Endothelial cell of hepatic sinusoid (primary cell): ENCODE results near the gene NHERF2.

ENCODE experiments used
- in situ Hi-C: cut with HindIII; loops from 2 replicates; pipeline ENCODE4 v1.10.0; 2017; ENCODE audit warnings: low sequenced_read_pairs

The NHERF2 gene

DNA sequence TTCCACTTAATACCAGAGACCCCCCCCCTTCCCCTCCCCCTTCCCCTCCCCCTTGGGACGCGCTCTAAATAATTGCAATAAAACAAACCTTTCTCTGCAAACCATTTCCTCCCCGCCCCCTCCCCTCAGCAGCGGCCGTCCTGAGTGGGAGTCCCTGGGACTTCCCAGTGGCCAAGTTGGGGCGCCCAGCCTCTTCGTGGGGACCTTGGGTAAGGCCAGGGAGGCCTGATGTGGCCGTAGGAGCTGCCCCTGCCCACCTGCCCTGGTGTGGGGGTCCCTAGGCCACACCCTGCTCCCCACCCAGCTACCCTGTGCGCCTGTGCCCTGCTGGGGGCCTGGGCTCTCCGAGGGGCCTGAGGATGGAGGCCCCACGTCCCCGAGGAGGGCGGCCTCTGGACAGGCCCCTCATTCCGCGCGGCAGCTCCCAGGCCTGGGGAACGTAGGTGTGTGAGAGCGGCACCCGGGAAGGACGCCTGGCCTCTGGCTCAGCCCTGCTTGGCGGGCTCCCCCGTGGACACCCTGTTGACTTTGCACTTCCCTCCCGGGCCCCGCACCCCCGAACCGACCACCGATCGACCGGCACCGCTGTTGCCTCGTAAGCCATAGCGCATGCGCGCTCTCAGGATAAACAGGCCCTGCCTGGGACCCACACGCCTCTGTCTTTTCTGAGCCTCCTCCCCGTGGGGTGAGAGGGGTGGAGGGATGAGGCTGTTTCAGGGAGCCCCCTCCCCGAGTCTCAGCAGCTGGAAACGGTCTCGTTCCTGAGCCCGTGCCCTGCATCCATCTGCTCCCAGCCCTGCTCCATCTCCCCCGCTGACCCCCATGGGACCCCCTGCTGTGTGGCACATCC lies 11.9 kb downstream of the NHERF2 start:
- in situ Hi-C loops: loop anchor here (5.0 to 10.0 kb wide), 4 partner anchors 39 to 466 kb away; partner anchors contain the start of gene RNF151

- in situ Hi-C loops: loop anchor here (5.0 to 10.0 kb wide), 4 partner anchors 38 to 465 kb away; partner anchors contain the start of gene RNF151
Measured at GRCh38 chr16:2039274-2040031, 12.8 kb downstream of the NHERF2 start.

DNA sequence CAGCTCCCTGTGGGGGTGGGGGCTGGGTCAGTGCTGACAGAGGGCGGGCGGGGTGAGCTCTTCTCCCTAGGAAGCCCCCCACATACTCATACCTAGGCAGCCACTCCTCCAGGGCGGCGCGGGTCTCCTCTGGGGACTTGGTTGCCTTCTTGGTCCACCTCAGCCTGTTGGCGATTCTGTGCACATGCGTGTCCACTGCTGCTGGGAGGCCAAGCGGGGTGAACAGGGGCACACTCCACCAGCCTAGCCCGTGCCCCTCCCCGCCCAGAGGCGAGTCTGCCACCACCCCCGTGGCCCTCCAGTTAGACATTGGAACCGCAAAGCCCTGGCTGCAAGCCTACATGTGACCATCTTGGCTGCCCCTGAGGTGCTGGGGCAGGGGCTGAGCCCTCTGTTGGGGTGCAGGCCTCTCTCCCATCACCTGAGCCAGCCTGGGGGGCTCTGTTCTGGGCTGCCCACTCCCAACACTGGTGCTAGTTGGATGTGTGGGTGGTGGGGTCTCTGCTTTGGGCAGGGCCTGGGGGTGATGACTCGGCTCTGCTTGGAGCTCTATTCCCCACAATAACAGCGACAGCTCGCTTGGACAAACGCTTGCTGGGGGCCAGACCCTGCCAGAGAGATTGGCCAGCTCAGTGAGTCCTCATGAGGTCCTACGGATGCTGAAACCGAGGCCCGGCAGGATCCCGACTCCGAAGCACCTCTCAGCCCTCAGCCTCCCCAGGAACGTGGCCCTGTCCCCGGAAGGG lies 13.5 kb downstream of the NHERF2 start:
- in situ Hi-C loops: no loop called here

- in situ Hi-C loops: no loop called here
Measured at GRCh38 chr16:2040787-2041522, 14.3 kb downstream of the NHERF2 start.

DNA sequence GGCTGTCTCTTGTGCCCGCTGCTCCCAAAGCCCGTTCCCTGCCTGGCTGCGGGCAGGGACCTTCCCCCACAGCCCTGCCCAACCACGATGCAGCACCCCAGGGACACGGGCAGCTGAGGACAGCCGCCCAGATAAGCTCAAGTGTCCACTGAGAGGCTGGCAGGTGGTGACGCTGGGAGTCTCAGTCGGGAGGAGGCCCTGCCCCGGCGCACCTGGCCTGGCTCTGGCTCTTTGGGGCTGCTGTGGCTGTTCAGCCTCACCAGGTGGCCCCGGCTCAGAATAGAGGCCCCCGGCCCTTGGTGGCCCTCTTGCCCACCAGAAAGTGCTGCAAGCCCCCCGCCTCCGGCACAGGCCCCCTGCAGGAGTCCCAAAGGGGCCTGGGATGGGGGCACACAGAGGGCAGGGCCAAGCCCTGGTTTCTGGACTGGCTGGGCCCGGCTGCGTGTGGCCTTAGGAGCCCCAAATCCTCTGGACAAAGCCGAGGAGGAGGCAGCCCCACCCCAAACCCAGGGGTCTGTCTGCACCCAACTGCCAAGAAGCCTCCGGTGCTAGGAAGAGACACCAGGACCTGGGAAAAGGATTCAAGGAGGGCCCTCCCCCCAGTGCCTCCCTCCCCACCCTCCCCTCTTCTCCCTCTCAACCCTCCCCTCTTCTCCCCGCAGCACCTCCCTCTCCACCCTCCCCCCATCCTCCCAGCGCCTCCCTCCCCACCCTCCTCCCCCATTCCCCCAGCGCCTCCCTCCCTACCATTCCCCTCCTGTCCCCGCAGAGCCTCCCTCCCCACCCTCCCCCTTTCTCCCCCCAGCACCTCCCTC lies 15.7 kb downstream of the NHERF2 start:
- in situ Hi-C loops: no loop called here

GRCh38 chr16:2042986-2043666 lies 16.4 kb downstream of the NHERF2 start:
- in situ Hi-C loops: no loop called here

DNA sequence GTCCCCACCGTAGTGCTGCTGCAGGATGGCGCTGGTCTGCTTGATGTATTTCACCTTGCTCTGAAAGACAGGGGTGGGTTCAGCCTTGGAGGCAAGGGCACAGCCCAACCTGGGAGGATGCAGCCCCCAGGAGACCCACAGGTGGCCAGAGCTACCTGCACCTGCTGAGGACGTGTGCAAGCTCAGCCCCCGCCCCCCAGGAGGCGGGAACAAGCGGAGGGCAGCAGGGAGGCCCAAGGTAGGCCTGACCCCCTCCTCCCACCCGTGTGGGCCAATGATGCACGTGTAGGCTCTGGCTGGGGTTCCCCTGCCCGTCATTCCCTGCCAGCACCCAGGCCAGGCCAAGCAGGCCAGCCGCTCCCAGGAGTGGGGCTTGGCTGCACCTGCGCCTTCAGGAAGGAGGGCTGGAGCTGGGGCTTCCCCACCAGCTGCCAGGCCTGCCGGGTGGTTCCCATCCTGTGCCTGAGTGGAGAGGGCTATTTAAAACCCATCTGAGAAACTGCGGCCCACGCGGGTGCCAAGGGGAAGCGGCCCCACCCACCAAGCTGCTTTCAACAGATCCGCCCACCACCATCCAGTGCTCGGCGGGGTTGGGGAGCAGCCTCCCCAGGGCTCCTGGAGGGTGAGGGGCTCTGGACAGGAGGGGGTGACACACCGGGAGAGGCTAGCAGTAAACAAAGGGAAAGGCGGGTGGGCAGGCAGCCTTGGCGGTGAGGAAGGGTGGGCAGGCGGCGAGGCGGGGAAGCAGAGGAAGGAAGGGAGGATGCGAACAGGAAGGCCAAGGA lies 17.2 kb downstream of the NHERF2 start:
- in situ Hi-C loops: no loop called here

GRCh38 chr16:2044541-2044940 lies 17.8 kb downstream of the NHERF2 start:
- in situ Hi-C loops: no loop called here

GRCh38 chr16:2045965-2046892 lies 19.5 kb downstream of the NHERF2 start:
- in situ Hi-C loops: no loop called here

DNA sequence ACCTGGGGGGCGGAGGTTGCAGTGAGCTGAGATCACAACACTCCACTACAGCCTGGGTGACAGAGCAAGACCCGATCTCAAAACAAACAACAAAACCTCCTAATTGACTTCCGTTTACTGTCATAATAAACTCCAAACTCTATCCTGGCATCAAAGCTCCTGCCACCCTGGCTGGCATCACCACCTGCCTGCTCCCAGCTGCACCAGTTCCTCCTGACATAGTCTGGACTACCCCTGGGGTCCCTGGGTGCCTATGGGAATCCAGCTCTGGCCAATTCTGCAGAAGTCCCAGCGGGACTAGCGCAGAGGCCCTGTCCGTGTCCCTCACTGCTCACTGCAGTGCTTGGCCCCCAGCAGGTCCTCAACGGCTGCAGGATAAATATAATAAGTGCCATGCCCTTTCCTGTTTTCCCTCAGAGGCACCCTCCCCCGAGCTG lies 20.2 kb downstream of the NHERF2 start:
- in situ Hi-C loops: no loop called here

GRCh38 chr16:2047330-2048115 lies 20.8 kb downstream of the NHERF2 start, which contains the start of the genes NTHL1 and TSC2:
Gene NTHL1, minus strand, starts transcription at chr16:2047834. Its CDS starts 11 bp downstream, at chr16:2047823.
Gene TSC2, plus strand, starts transcription at chr16:2047985. Its CDS starts 631 bp downstream, at chr16:2048616.
- in situ Hi-C loops: no loop called here

- in situ Hi-C loops: no loop called here
Measured at GRCh38 chr16:2048116-2048543, 21.4 kb downstream of the NHERF2 start.

DNA sequence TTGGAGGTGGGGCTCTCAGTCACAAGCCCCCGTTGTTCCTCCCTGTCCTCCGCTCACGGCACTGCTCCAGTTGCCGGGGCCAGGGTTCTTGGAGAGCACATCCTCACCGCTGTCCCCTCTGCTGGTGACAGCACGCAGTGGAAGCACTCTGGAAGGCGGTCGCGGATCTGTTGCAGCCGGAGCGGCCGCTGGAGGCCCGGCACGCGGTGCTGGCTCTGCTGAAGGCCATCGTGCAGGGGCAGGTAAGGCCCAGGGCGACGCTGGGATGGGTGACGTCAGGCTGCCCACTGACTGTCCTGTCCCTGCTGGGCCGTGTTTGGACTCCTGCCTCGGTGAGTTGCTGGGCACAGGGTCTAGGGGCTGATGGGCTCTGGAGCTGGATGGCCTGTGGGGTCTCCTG lies 26.5 kb downstream of the NHERF2 start:
- in situ Hi-C loops: no loop called here

DNA sequence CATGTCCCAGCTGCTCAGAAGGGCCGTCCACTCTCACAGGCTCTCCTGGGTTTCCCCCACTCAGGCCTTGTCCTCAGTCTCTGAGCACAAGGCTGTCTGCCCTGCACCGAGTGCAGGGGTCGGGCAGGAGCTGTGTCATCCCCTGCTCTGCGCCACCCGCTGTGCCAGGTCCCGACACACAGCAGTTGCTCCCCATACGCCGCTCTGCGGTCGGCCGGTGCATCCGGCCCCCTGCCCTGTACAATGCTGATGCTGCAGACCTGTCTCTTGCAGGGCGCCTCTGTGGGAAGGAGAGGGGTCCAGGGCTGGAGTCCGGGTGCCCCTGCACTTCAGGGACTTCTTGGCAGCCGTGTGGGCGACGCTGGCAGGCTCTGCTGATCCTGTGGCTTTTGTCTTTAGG lies 27.2 kb downstream of the NHERF2 start:
- in situ Hi-C loops: no loop called here

DNA sequence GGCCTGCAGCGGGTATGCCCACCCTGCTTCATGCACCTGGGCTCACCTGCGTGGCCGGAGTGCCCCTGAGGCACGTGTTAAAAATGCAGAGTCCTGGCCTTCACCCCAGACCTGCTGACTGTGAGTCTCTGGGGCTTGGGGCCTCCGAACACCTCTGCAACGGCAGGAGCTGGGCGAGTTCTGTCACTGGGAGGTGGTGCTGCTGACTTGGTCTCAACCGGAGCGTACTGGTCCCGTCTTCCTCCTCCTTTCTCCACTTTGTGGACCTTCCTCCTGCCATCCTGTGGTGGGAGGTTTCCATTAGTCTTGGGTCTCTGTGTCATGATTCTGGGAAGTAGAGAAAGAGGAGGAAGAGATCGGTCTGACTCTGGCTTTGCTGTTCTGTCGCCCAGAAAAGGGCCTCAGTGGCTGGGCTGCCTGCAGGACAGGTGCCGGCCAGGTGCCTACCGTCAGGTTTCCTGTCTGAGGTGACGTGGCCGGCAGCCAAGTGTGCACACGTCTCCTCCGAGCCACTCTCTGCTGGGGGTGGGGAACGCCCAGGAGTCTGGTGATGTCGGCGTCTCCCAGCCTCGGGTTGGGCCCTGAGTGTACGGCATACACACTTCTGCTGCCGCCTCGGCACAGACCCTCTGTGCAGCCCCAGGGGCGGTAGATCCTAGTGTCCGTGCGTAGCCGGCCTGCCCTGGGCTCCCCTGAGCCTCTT lies 28.0 kb downstream of the NHERF2 start:
- in situ Hi-C loops: no loop called here

DNA sequence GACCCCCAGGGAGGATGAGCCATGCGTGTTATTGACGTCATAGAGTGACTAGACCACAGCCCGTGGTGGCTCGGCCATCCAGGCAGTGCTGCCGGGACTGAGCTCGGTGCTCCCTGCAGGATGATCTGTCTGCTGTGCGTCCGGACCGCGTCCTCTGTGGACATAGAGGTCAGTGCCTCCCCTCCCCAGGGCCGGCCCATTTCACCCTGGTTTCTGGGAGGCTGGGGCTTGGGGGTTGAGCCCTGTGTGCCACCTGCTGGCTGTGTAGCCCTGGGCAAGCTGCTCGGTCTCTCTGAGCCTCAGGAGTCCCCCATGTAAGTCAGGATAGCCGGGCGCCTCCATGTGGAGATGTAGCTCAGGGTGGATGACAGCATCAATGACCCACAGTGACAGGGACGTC lies 29.4 kb downstream of the NHERF2 start:
- in situ Hi-C loops: no loop called here
